D721Med (cell line): ENCODE data around the gene PARK7.
"Not testable (repeated sequence)": the region's sequence is repeated elsewhere in the genome, so short reads cannot be mapped to it uniquely, and the experiment has no call there.

ENCODE experiments used
- DNase-seq: peaks from one replicate; pipeline ENCODE4 v3.0.0; 2011; ENCODE audit warnings: low spot score; ENCODE audit not compliant: insufficient read length
- FAIRE-seq: peaks from 2 replicates; lab custom pipeline; 2011; peaks lifted over from hg19 to GRCh38; lab: Jason Lieb, UNC
- TF ChIP-seq, protein P1 (sequence below): IDR thresholded peaks from 2 replicates; pipeline ENCODE4 v1.5.1; 2012; ENCODE audit warnings: mild to moderate bottlenecking, control low read depth; ENCODE audit not compliant: insufficient read depth; ENCODE audit errors: missing control alignments

Gene PARK7

DNA sequence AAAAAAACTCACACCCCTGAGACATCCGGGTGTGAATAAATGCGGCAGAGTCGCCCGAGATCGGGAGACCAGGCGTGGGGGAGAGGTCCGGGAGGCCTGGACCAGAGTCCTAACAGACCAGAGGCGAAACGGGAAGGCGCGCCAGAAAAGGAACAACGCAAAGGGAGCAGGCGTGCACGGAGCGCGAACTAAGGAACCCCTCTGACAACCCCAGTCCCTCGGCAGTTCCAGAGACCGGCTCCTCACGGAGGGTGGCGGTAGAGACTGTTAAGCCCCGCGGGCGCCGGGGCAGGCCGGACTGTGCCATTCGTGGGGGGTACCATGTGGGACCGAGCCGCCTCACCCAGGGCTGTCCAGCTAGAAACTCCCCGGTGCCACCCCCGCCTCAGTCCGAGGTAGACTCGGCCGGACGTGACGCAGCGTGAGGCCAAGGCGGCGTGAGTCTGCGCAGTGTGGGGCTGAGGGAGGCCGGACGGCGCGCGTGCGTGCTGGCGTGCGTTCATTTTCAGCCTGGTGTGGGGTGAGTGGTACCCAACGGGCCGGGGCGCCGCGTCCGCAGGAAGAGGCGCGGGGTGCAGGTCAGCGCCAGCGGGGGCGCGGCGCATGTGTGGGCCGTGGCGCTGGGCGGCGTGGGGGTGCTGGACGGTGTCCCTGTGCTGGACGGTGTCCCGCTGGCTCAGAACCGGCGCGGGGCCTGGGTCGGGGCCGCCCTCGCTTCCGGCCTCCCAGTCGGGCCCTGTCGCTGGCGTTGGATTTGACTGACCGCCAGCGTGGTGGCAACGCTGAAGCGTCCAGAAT, at the start of gene PARK7:
Gene PARK7 (plus strand): TSS at position 496 of the 798 bp plus-strand sequence. CDS start 1,075 bp downstream, outside the sequence.
- TF ChIP-seq, protein P1, sequence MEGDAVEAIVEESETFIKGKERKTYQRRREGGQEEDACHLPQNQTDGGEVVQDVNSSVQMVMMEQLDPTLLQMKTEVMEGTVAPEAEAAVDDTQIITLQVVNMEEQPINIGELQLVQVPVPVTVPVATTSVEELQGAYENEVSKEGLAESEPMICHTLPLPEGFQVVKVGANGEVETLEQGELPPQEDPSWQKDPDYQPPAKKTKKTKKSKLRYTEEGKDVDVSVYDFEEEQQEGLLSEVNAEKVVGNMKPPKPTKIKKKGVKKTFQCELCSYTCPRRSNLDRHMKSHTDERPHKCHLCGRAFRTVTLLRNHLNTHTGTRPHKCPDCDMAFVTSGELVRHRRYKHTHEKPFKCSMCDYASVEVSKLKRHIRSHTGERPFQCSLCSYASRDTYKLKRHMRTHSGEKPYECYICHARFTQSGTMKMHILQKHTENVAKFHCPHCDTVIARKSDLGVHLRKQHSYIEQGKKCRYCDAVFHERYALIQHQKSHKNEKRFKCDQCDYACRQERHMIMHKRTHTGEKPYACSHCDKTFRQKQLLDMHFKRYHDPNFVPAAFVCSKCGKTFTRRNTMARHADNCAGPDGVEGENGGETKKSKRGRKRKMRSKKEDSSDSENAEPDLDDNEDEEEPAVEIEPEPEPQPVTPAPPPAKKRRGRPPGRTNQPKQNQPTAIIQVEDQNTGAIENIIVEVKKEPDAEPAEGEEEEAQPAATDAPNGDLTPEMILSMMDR = no peak
- DNase-seq (peak; percentile 48), FAIRE-seq (no peak)

DNA sequence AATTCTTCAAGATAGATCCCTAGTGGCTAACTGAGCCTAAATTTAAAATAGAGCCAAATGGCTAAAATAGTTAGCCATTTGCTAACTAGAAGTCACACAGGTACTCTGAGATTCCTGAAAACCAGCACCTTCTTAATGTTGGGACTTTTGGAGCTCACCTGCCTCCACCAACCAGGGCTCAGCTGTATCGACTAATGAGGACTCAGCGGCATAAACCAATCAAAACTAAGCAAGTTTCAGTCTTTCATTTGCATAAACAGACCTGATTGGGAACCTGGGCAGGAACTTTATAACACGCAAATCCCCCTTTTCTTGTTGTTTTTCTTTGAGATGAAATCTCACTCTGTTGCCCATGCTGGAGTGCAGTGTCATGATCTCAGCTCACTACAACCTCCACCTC, 49.4 kb upstream of the PARK7 start:
- DNase-seq = no peak
- no peak for FAIRE-seq
- TF ChIP-seq, protein P1 = no peak

DNA sequence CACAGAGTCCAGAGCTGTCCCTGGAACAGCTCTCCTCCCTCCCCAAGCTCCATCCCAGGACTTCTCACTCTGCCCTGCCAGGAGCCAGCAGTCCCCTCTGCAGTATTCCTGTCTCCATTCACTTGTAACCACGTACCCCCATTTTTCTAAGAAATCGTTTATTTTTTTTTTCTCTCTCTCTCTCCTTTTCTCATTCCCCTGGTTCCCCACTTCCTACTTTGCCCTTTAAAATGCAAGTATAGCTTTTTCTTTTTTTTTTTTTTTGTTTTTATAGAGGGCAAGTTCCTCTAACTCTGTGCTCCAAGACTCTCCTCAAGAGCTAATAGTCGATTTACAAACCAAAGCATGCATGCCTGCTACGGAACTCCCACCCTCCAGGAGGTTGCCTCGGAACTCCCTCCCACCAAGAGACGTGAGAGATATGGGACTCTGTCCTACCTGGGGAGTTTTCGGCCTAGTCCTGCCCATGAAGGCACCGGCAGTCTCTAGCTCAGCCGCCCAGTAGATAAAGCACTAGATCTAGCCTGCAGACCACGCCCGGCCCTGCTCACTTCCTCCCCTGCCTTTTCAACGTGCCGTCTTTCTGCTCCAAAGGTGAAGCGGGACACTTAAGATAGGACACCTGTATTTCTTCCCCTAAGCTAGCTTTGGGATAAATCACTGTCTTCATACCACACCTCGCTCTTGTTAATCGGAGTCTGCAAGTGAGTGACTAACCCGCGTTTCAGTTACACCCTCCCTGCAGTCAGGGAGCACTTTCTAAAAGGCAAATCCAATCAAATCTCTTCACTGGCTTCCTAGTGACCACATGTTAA, 48.6 kb upstream of the PARK7 start:
- TF ChIP-seq, protein P1 = no peak
- DNase-seq (no peak), FAIRE-seq (no peak)

DNA sequence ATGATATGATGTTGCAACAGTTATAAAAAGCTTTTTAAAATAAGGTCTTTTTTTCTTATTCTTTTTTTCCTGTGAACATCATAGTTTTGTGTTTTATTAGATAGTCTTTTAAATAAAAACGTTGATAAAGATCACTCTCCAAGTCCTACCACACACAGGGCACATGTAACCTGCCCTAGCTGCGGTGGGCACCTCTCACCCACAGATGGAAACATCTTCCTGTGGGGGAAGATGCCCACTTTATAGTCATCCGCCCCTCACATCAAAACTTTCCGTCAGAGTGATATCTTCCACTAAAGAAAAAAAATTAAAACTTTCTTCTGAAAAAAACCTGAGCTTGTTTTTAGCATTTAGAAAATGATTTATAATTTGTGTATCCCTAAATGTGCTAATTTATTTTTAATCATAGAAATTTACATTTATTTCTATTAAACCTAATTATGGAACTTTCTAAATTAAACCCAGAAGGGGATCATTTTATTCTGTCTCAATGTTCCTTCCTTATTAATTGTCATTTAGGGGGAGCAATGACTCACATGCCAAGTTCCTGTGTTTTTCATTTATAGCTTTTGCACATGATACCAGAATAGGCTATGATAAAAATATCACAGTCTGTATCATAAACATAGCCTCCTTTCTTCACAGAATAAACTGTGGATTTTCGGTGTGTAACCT, 45.5 kb upstream of the PARK7 start:
- FAIRE-seq (no peak), DNase-seq (no peak)
- TF ChIP-seq, protein P1 = no peak

DNA sequence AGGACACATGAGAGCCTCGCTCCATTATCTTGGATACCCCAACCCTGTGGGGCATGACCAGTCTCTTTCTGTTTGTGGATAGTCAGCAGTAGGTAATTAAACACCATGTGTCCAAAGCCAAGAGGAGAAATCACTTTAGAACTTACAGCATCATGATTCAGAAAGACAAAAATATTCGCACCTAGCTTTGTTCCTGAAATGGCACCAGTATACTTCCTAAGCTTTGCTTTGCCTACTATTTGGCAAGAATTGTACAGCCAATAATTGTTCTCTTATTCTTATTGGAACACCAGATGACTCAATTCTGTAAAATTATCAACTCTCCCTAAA, 45.0 kb upstream of the PARK7 start:
- FAIRE-seq = no peak
- TF ChIP-seq, protein P1 = no peak
- DNase-seq = no peak

DNA sequence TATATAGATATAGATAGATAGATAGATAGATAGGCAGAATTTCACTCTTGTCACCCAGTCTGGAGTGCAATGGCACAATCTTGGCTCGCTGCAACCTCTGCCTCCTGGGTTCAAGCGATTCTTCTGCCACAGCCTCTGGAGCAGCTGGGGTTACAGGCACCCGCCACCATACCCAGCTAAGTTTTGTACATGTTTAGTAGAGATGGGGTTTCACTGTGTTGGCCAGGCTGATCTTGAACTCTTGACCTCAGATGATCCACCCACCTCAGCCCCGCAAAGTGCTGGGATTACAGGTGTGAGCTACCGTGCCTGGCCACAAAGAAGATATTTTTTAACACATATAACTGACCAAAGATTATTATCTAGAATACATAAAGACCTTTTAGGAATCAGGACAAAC, 43.5 kb upstream of the PARK7 start:
- DNase-seq, FAIRE-seq: not testable (repeated sequence)

- TF ChIP-seq, protein P1 = no peak
- DNase-seq = no peak
- no peak for FAIRE-seq
These were observed 41.6 kb upstream of the PARK7 start for GRCh38 chr1:7919880-7920279.
